ENCODE results near the gene CYP4F3. TPM values are rescaled to one million over a fixed set of nuclear protein-coding genes. Genes with fewer than 3 reads are reported as not detected.

The CYP4F3 gene
- total RNA-seq, 1 experiment from 2014 or later: not detected

- no peak overlapping the region for H3K9ac ChIP-seq (ENCODE audit: extremely low read depth, insufficient read length, low read length)
- no peaks in the 10 kb centered on the region for H3K27me3 ChIP-seq (ENCODE audit: insufficient read depth, low read length)
- H2BK5ac ChIP-seq (ENCODE audit: insufficient read length, low read length): no peak overlapping the region
- H3T11ph ChIP-seq (ENCODE audit: low read length): no peak overlapping the region
- TF ChIP-seq CTCF (conservative IDR thresholded peaks at IDR 0.05): no peak
- H3K79me1 ChIP-seq (ENCODE audit: insufficient read depth, low read depth, low read length, poor library complexity, severe bottlenecking): no peaks in the 10 kb centered on the region
- Mint-ChIP-seq H3K27ac (no peak overlapping the region), H3K36me3 (ENCODE audit: insufficient read depth in 1 of 3, low read depth in 3 of 3) (peaks cover 8 to 25% (median 10%) of the 10 kb centered on the region in 3 experiments; a peak in 6 of 7 replicates), H3K9me3 (peaks cover 76 to 88% of the 10 kb centered on the region in 2 experiments), H3K4me3 (no peak overlapping the region), H3K27me3 (ENCODE audit: low read depth) (no peaks in the 10 kb centered on the region; the same call in none of the 2 replicates), H3K4me1 (no peaks in the 10 kb centered on the region)
- no peak overlapping the region for H2BK20ac ChIP-seq (ENCODE audit: low read depth, low read length, poor library complexity, severe bottlenecking)
- no peaks in the 10 kb centered on the region for H3K23me2 ChIP-seq (ENCODE audit: insufficient read length, low read depth, low read length, poor library complexity, severe bottlenecking)
- no peak overlapping the region for H2BK15ac ChIP-seq (ENCODE audit: low read depth, low read length)
- no peaks in the 10 kb centered on the region for H3K4me1 ChIP-seq (ENCODE audit: insufficient read depth, low read length)
- H2BK120ac ChIP-seq (ENCODE audit: low read depth, low read length, poor library complexity, severe bottlenecking): no peak overlapping the region
- no peak overlapping the region for H3K14ac ChIP-seq (ENCODE audit: insufficient read depth, low read length)
- H3K18ac ChIP-seq (ENCODE audit: insufficient read length, low read depth, low read length): no peak overlapping the region
- no peak overlapping the region for H3K4me2 ChIP-seq (ENCODE audit: insufficient read depth, insufficient read length, low read length)
- H3K27ac ChIP-seq (ENCODE audit: insufficient read length, low read depth, low read length): no peak overlapping the region
- no peak overlapping the region for H2BK12ac ChIP-seq (ENCODE audit: insufficient read length, low read depth, low read length)
- WGBS (ENCODE audit: extremely low coverage, insufficient read length, low lambda C conversion rate): no CpG with 5 or more reads among the region's 11 CpGs
- H3K9me3 ChIP-seq (ENCODE audit: control insufficient read depth, low read depth, low read length): peaks cover 72% of the 10 kb centered on the region
- no peak overlapping the region for H3K23ac ChIP-seq (ENCODE audit: insufficient read length, low read depth, low read length)
- H3K56ac ChIP-seq (ENCODE audit: insufficient read length, low read depth, low read length): no peak overlapping the region
- H3K4ac ChIP-seq (ENCODE audit: low read depth, low read length): no peak overlapping the region
- DNase-seq: no peak
- H4K5ac ChIP-seq (ENCODE audit: insufficient read length, low read depth, low read length): no peak overlapping the region
- no peak overlapping the region for H2AK5ac ChIP-seq (ENCODE audit: insufficient read length, low read length)
- H4K8ac ChIP-seq (replicated peaks; ENCODE audit: insufficient read length, low read depth, low read length): no peak overlapping the region
- no peaks in the 10 kb centered on the region for H4K20me1 ChIP-seq (ENCODE audit: control insufficient read depth, insufficient read depth, insufficient read length)
- no peak overlapping the region for H2AFZ ChIP-seq (ENCODE audit: low read length)
- no peaks in the 10 kb centered on the region for H3K79me2 ChIP-seq (ENCODE audit: insufficient read depth, low read length)
- no peak overlapping the region for H4K91ac ChIP-seq (ENCODE audit: insufficient read length, low read depth, low read length)
Measured at GRCh38 chr19:15622991-15623390, 17.7 kb upstream of the CYP4F3 start.

Measured in H9 (cell line).